Measurements from ENCODE around the gene PIGQ. TPM values are rescaled to one million over a fixed set of nuclear protein-coding genes. Genes with fewer than 3 reads are reported as not detected.

PIGQ gene
- total and polyA plus RNA-seq, 2 donors (not counting 1 experiment from before 2014, with no cell fraction given), result 11.2 to 22.3 TPM

DNA sequence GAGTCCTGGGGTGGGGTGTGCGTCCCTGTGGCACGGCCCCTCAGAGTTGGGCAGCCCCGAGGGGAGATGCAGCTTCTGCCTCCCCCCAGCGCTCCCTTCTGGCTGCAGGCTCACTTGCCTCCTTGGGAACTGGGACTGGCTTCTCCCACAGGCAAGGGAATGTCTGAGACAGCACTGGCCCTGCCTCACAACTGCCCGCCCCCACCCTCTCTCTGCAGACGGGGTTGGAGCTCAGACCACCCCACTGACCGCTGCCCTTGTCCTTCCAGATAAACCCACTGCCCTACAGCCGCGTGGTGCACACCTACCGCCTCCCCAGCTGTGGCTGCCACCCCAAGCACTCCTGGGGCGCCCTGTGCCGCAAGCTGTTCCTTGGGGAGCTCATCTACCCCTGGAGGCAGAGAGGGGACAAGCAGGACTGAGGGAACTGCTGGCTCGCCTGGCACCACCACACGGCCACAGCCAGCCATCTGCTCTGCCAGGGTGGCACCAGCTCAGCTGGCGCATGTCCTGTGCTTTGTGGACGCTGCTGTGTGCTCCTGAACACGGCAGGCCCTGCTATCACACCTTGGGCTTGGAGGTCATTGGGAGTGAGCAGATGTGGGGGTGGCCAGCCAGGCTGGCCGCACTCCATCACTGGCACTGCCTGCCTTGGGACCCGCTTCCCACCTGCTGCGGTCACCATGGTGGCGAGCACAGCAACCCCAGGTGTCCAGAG, 13.0 kb downstream of the PIGQ start:
- Histone ChIP-seq H3K36me3 (ENCODE audit: control insufficient read depth, insufficient read depth, low read length) (peaks cover 4% of the 10 kb centered on the region), H3K9me3 (ENCODE audit: control insufficient read depth, insufficient read depth, low read depth, low read length) (no peaks in the 10 kb centered on the region), H2AFZ (ENCODE audit: low read length) (no peak overlapping the region), H3K4me2 (ENCODE audit: extremely low read depth, insufficient read depth, low read length) (no peak overlapping the region), H3K27ac (ENCODE audit: insufficient read depth, low read length) (no peak overlapping the region), H3K27me3 (ENCODE audit: control insufficient read depth, insufficient read depth, low read length) (no peaks in the 10 kb centered on the region), H3K4me3 (replicated peaks in 1 of 4; ENCODE audit: control extremely low read depth in 1 of 4, insufficient read depth in 1 of 4, low read depth in 3 of 4, low read length in 4 of 4) (no peak overlapping the region), H3K79me2 (ENCODE audit: control insufficient read depth, insufficient read depth, low read length) (peaks cover under 1% of the 10 kb centered on the region), H3K4me1 (ENCODE audit: control insufficient read depth, extremely low read depth, insufficient read depth, low read length) (peaks cover 7% of the 10 kb centered on the region), H4K20me1 (ENCODE audit: control insufficient read depth, extremely low read depth, insufficient read depth, low read length) (no peaks in the 10 kb centered on the region), H3K9ac (ENCODE audit: insufficient read depth, low read length) (no peak overlapping the region)
- no peak for DNase-seq (ENCODE audit: low read depth in 2 of 2)
- TF ChIP-seq EZH2 (IDR thresholded peaks at IDR 0.05; ENCODE audit: low read length, missing control alignments) (no peak), CTCF (conservative IDR thresholded peaks at IDR 0.05 in 1 of 2, IDR thresholded peaks at IDR 0.05 in 1 of 2; ENCODE audit: low read depth in 1 of 2, low read length in 2 of 2) (no peak)

DNA sequence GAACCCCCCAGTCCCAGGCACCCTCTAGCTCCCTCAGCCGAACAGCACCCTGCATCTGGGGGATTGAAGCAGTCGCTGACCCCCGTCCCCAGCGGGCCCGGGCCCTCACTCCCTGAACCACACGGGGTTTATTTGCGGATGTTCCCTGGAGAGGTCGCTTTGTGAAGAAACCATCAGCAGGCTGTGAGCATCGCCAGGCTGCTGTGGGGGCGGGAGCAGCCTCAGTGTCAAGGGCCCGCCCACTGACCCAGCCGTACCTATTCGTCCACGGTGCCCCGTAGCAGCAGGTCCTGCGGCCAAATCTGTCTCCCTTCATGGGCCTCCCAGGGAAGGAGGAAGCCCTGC, 13.7 kb downstream of the PIGQ start:
- Histone ChIP-seq H2AFZ (ENCODE audit: low read length) (no peak overlapping the region), H3K79me2 (ENCODE audit: control insufficient read depth, insufficient read depth, low read length) (peaks cover 4% of the 10 kb centered on the region), H3K4me1 (ENCODE audit: control insufficient read depth, extremely low read depth, insufficient read depth, low read length) (peaks cover 11% of the 10 kb centered on the region), H3K36me3 (ENCODE audit: control insufficient read depth, insufficient read depth, low read length) (peaks cover 4% of the 10 kb centered on the region), H4K20me1 (ENCODE audit: control insufficient read depth, extremely low read depth, insufficient read depth, low read length) (no peaks in the 10 kb centered on the region), H3K4me3 (replicated peaks in 1 of 4; ENCODE audit: control extremely low read depth in 1 of 4, insufficient read depth in 1 of 4, low read depth in 3 of 4, low read length in 4 of 4) (no peak overlapping the region), H3K27me3 (ENCODE audit: control insufficient read depth, insufficient read depth, low read length) (no peaks in the 10 kb centered on the region), H3K4me2 (ENCODE audit: extremely low read depth, insufficient read depth, low read length) (no peak overlapping the region), H3K9me3 (ENCODE audit: control insufficient read depth, insufficient read depth, low read depth, low read length) (no peaks in the 10 kb centered on the region), H3K27ac (ENCODE audit: insufficient read depth, low read length) (no peak overlapping the region), H3K9ac (ENCODE audit: insufficient read depth, low read length) (no peak overlapping the region)
- TF ChIP-seq CTCF (conservative IDR thresholded peaks at IDR 0.05 in 1 of 2, IDR thresholded peaks at IDR 0.05 in 1 of 2; ENCODE audit: low read depth in 1 of 2, low read length in 2 of 2), result no peak
- TF ChIP-seq EZH2 (IDR thresholded peaks at IDR 0.05; ENCODE audit: low read length, missing control alignments), result no peak
- DNase-seq (ENCODE audit: low read depth in 2 of 2), result no peak

- H3K4me1 ChIP-seq (ENCODE audit: control insufficient read depth, extremely low read depth, insufficient read depth, low read length), result peaks cover 11% of the 10 kb centered on the region
- no peaks in the 10 kb centered on the region for H3K27me3 ChIP-seq (ENCODE audit: control insufficient read depth, insufficient read depth, low read length)
- DNase-seq (ENCODE audit: low read depth in 2 of 2), result no peak
- H3K27ac ChIP-seq (ENCODE audit: insufficient read depth, low read length), result no peak overlapping the region
- H3K79me2 ChIP-seq (ENCODE audit: control insufficient read depth, insufficient read depth, low read length), result peaks cover 4% of the 10 kb centered on the region
- H4K20me1 ChIP-seq (ENCODE audit: control insufficient read depth, extremely low read depth, insufficient read depth, low read length), result no peaks in the 10 kb centered on the region
- no peak for TF ChIP-seq CTCF (conservative IDR thresholded peaks at IDR 0.05 in 1 of 2, IDR thresholded peaks at IDR 0.05 in 1 of 2; ENCODE audit: low read depth in 1 of 2, low read length in 2 of 2)
- TF ChIP-seq EZH2 (IDR thresholded peaks at IDR 0.05; ENCODE audit: low read length, missing control alignments), result no peak
- H3K36me3 ChIP-seq (ENCODE audit: control insufficient read depth, insufficient read depth, low read length), result peaks cover 4% of the 10 kb centered on the region
- no peak overlapping the region for H3K9ac ChIP-seq (ENCODE audit: insufficient read depth, low read length)
- no peak overlapping the region for H3K4me3 ChIP-seq (replicated peaks in 1 of 4; ENCODE audit: control extremely low read depth in 1 of 4, insufficient read depth in 1 of 4, low read depth in 3 of 4, low read length in 4 of 4)
- H2AFZ ChIP-seq (ENCODE audit: low read length), result no peak overlapping the region
- H3K4me2 ChIP-seq (ENCODE audit: extremely low read depth, insufficient read depth, low read length), result no peak overlapping the region
- H3K9me3 ChIP-seq (ENCODE audit: control insufficient read depth, insufficient read depth, low read depth, low read length), result no peaks in the 10 kb centered on the region
Measured at GRCh38 chr16:583815-584591, 14.2 kb downstream of the PIGQ start.
